CD8-positive, alpha-beta memory T cell (primary cell): ENCODE results near the gene TBC1D22A. TPM values are rescaled to one million over a fixed set of nuclear protein-coding genes. Genes with fewer than 3 reads are reported as not detected.
A peak's percentile ranks its signal among the peaks of the same experiment; 100 is the strongest.

Experiments used
- CTCF ChIA-PET: fragments of 350-600 bp; sonication (Branson Sonifier 250); formaldehyde crosslinking; loops from one replicate; lab custom pipeline; 2021; ENCODE audit warnings: antibody characterized with exemption; lab: Charles Lee
- POLR2A ChIA-PET: fragments of 350-600 bp; sonication (Branson Sonifier 250); formaldehyde crosslinking; loops from one replicate; lab custom pipeline; 2021; ENCODE audit warnings: antibody characterized with exemption; lab: Charles Lee
- DNase-seq, 5 donors: peaks; one replicate each; pipeline versions ENCODE4 v3.0.0 to v3.0.0-alpha.2; 2020 to 2022; ENCODE audit warnings: mixed read lengths in 1 of 5
- H3K27ac ChIP-seq: one replicate; pipeline ENCODE4 v1.7.0; 2013; ENCODE audit warnings: low read depth, mild to moderate bottlenecking, low read length, moderate library complexity
- H3K27me3 ChIP-seq: 2 replicates; pipeline ENCODE4 v1.7.0; 2013; ENCODE audit warnings: low read length, mild to moderate bottlenecking; ENCODE audit not compliant: insufficient read depth, poor library complexity, severe bottlenecking
- H3K36me3 ChIP-seq: 2 replicates; pipeline ENCODE4 v1.7.0; 2013; ENCODE audit warnings: mild to moderate bottlenecking, low read length, moderate library complexity; ENCODE audit not compliant: insufficient read depth
- H3K4me1 ChIP-seq: 2 replicates; pipeline ENCODE4 v1.7.0; 2013; ENCODE audit warnings: mild to moderate bottlenecking, low read length, moderate library complexity; ENCODE audit not compliant: insufficient read depth
- H3K4me3 ChIP-seq: 2 replicates; pipeline ENCODE4 v1.7.0; 2013; ENCODE audit warnings: mild to moderate bottlenecking, low read length
- H3K9me3 ChIP-seq: 2 replicates; pipeline ENCODE4 v1.7.0; 2013; ENCODE audit warnings: mild to moderate bottlenecking, low read length
- H3K27ac Mint-ChIP-seq, 8 donors: one replicate each; pipeline ENCODE4 v1.8.0; 2020 to 2021; ENCODE audit warnings: mixed read lengths in 8 of 8, mild to moderate bottlenecking in 6 of 8, inconsistent platforms in 3 of 8, moderate library complexity in 3 of 8
- H3K27me3 Mint-ChIP-seq, 2 donors: one replicate each; pipeline ENCODE4 v1.8.0; 2020 to 2021; ENCODE audit warnings: mixed read lengths in 2 of 2, mild to moderate bottlenecking in 1 of 2, moderate library complexity in 1 of 2
- H3K36me3 Mint-ChIP-seq, 3 donors: one replicate each; pipeline ENCODE4 v1.8.0; 2020 to 2021; ENCODE audit warnings: mixed read lengths in 3 of 3, inconsistent platforms in 1 of 3, mild to moderate bottlenecking in 1 of 3
- H3K4me1 Mint-ChIP-seq, 3 donors: one replicate each; pipeline ENCODE4 v1.8.0; 2020 to 2021; ENCODE audit warnings: mixed read lengths in 3 of 3, inconsistent platforms in 1 of 3, mild to moderate bottlenecking in 1 of 3
- H3K4me3 Mint-ChIP-seq, 7 donors: one replicate each; pipeline ENCODE4 v1.8.0; 2020 to 2021; ENCODE audit warnings: mixed read lengths in 7 of 7, mild to moderate bottlenecking in 6 of 7, moderate library complexity in 4 of 7, inconsistent platforms in 2 of 7
- H3K9me3 Mint-ChIP-seq, 5 donors: one replicate each; pipeline ENCODE4 v1.8.0; 2020 to 2022; ENCODE audit warnings: mixed read lengths in 5 of 5, mild to moderate bottlenecking in 3 of 5, moderate library complexity in 2 of 5, inconsistent platforms in 1 of 5
- polyA plus RNA-seq: library from polyadenylated mRNA; unstranded; fragments of 300-500 nt; fragmentation: Illumina TruSeq; gene quantifications from one replicate; pipeline ENCODE4 v1.2.3, GENCODE V29; 2021
- total RNA-seq, 2 experiments: library from RNA; stranded (reverse); gene quantifications; one replicate each; pipeline ENCODE4 v1.2.3, GENCODE V29; 2021

TBC1D22A gene
- total and polyA plus RNA-seq, 3 experiments from 2014 or later = 26.6 to 34.8 (median 34.0) TPM

DNA sequence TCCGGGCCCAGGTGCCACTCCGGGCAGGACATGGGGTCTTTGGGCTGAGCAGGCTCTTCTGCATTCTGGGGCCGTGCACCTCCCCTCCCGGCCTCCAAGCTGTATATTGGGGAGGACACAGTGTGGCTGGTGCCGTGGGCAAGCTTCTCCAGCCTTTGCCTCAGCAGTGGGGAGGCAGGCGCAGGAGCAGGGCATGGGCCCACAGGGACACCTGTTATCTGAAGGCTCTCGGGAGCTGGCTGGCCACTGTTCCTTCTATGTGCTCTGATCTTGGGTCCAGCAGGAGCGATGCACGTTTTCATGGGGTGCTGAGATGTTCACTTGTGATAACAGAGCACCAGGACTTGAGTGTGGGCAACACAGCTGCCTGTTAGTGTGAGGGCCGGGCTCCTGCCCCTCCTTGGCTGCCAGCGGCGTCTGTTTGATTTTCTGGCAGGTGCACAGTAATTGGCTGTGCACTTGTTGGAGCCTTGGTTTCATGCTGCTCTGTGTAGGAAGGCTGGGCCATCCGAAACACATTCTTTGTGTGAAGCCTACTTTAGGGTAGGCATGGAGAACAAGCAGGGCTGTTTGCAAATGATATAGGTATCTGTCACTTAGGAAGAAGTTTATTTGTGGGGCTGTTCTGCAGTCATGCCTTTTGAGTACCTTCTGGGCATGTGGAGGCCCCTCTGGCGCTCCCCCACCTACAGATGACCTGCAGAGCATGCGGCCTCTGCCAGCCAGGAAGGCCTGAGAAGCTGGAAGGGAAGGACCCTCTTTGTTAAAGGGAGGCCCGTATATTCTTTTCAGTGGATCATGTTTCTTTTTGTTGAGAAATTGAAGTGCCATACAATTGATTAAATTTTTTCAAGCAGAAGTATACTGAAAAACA lies 201.5 kb downstream of the TBC1D22A start:
- ChIA-PET POLR2A (no interaction called here), CTCF (no interaction called here)
- H3K4me1 Mint-ChIP-seq = peaks cover 23 to 65% (median 44%) of the 10 kb centered on the region in 3 donors
- Histone ChIP-seq H3K4me3 (no peak overlapping the region), H3K27me3 (no peaks in the 10 kb centered on the region), H3K36me3 (no peaks in the 10 kb centered on the region), H3K9me3 (no peaks in the 10 kb centered on the region), H3K4me1 (no peaks in the 10 kb centered on the region), H3K27ac (no peak overlapping the region)
- DNase-seq = no peak
- H3K4me3 Mint-ChIP-seq = peak overlapping the region in 1 of 7 donors; percentile 44
- peaks cover 0 to 24% (median 5%) of the 10 kb centered on the region in 3 donors for H3K36me3 Mint-ChIP-seq
- no peaks in the 10 kb centered on the region for H3K27me3 Mint-ChIP-seq
- no peaks in the 10 kb centered on the region for H3K9me3 Mint-ChIP-seq
- H3K27ac Mint-ChIP-seq = peak overlapping the region in 3 of 8 donors; percentile 17 to 72 (median 27)

DNA sequence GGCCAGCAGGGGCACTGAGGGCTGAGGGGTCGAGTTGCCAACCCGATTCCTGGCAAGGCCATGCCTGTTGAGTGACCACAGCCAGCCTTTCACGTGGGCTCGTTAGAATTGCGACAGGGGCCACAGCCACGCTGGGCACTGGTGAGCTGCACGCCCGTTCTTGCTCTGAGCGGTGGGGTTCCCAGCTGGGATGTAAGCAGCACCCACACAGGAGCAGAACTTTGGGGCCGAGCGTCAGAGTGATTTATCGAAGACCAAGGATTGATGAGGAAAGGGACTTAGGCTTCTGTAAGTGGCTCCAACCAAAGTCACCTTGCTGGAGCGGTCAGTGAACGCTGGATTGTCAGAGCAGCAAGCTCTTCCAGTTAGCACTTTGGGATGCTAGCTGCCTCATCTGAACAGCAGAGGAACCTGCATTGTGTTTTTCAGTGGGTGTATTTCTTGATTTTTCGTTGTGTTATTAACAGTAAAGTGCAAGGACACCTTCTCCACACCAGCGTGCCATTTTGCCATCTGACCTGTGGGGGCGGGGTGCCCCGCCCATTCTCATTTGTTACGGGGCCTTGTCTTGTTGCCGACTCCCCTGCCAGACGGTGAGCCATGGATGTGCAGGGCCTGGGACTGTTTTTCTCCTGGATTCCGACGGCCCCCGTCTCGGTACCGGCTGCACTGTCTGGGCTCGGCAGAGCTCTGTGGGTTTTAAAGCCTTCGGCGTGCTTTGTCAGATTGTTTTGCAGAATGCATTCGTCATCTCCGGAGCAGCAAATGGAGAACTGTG lies 202.5 kb downstream of the TBC1D22A start:
- H3K36me3 ChIP-seq = no peaks in the 10 kb centered on the region
- peaks cover 28 to 71% (median 55%) of the 10 kb centered on the region in 3 donors for H3K4me1 Mint-ChIP-seq
- H3K27me3 ChIP-seq = no peaks in the 10 kb centered on the region
- peaks cover 0 to 22% (median 5%) of the 10 kb centered on the region in 3 donors for H3K36me3 Mint-ChIP-seq
- ChIA-PET POLR2A (no interaction called here), CTCF (no interaction called here)
- H3K9me3 Mint-ChIP-seq = no peaks in the 10 kb centered on the region
- no peak overlapping the region for H3K27ac ChIP-seq
- no peaks in the 10 kb centered on the region for H3K4me1 ChIP-seq
- no peaks in the 10 kb centered on the region for H3K27me3 Mint-ChIP-seq
- no peak overlapping the region for H3K4me3 ChIP-seq
- peak overlapping the region in 1 of 8 donors; percentile 21 for H3K27ac Mint-ChIP-seq
- DNase-seq = no peak
- no peak overlapping the region for H3K4me3 Mint-ChIP-seq
- H3K9me3 ChIP-seq = no peaks in the 10 kb centered on the region

DNA sequence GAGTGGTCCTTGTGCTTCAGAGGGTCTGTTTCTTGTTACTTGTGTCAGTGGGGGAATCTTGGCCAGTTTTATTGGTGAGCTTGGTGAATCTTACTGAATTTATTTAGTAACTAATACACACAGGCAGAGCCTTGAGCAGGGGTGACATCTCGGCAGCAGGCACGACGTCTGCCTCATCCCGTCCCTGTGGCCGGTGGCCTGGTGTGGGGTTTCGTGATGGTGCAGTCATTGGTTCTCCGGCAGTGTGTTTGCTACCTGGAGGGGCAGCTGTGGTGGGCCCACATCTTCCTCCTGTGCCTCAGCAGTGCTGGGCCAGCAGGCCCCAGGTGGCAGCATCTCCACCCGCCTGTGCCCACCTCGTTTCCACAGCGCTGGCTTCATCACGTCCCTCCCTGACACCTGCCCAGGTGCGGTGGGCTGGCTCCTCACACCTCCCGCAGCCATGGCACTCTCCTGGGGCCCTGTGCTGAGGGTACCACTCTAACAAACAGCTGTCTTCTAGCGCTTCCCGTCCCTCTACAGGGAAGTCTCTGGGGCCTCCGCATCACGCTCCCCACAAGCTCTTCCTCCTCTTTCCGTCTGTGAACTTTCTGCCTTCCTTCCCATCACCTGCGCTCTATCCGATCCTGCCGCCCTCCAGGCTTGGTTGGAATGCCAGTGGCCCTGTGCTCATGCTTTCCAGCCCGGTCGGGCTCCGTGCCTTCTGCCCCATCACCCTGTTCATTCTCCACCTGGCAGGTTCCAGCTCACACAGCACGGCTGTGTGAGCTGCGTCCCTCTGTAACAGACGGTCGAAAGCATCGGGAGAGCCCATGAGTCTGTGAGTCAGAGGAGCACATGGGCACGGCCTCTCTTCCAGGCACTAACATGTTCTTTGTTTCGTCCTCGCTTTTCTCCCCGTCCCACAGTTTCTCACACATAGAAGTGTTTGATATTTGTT lies 203.4 kb downstream of the TBC1D22A start:
- Mint-ChIP-seq H3K4me3 (no peak overlapping the region), H3K27me3 (no peaks in the 10 kb centered on the region), H3K27ac (no peak overlapping the region), H3K9me3 (no peaks in the 10 kb centered on the region), H3K36me3 (peaks cover 0 to 22% (median 9%) of the 10 kb centered on the region in 3 donors), H3K4me1 (peaks cover 33 to 77% (median 63%) of the 10 kb centered on the region in 3 donors)
- Histone ChIP-seq H3K36me3 (no peaks in the 10 kb centered on the region), H3K4me3 (no peak overlapping the region), H3K9me3 (no peaks in the 10 kb centered on the region), H3K27me3 (no peaks in the 10 kb centered on the region), H3K27ac (no peak overlapping the region), H3K4me1 (no peaks in the 10 kb centered on the region)
- ChIA-PET CTCF (no interaction called here), POLR2A (no interaction called here)
- DNase-seq = no peak

DNA sequence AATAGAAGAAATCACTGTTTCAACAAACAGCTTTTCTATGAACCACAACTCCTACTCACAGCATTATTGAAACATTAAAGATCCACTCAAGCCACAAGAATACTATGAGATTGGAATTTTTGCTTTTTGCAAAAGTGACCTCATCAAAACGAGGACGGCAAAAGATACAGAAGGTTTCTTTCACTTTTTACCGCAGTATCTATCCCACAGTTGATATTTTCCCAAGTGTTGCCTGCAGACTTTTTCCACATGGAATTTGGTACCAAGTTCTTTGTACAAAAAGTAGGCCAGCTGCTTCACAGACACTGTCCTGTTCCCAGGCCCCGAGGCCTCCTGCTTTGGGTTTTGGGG lies 204.0 kb downstream of the TBC1D22A start:
- DNase-seq = no peak
- no peaks in the 10 kb centered on the region for H3K9me3 Mint-ChIP-seq
- Histone ChIP-seq H3K27me3 (no peaks in the 10 kb centered on the region), H3K27ac (no peak overlapping the region), H3K4me3 (no peak overlapping the region), H3K4me1 (no peaks in the 10 kb centered on the region), H3K36me3 (no peaks in the 10 kb centered on the region), H3K9me3 (no peaks in the 10 kb centered on the region)
- ChIA-PET CTCF (no interaction called here), POLR2A (interaction anchor here (0.6 kb wide), 1 partner anchor 52 kb away, joined by 3 read pairs; no protein-coding TSS in a partner anchor)
- no peak overlapping the region for H3K27ac Mint-ChIP-seq
- peaks cover 0 to 17% (median 9%) of the 10 kb centered on the region in 3 donors for H3K36me3 Mint-ChIP-seq
- no peak overlapping the region for H3K4me3 Mint-ChIP-seq
- no peaks in the 10 kb centered on the region for H3K27me3 Mint-ChIP-seq
- H3K4me1 Mint-ChIP-seq = peaks cover 34 to 71% (median 65%) of the 10 kb centered on the region in 3 donors

DNA sequence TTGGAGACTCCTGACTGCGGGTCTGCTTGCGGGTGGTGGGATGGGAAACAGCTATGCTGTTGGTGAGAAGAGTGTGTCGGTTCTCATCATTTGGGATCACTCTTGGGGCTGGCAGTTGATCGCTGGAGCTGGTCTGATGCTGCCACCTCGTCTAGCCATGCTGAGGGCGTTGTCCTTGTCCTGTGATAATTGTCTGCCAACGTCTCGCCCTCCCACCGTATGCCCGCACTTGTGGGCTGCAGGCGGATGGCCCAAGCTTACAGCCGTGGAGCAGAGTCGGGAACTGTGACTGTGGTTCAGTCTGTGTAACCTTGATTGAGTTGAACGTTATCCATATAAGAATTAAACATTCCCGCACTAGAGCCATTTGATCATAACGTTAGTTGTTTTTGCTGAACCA lies 204.4 kb downstream of the TBC1D22A start:
- Histone ChIP-seq H3K36me3 (no peaks in the 10 kb centered on the region), H3K4me3 (no peak overlapping the region), H3K27me3 (no peaks in the 10 kb centered on the region), H3K9me3 (no peaks in the 10 kb centered on the region), H3K27ac (no peak overlapping the region), H3K4me1 (no peaks in the 10 kb centered on the region)
- Mint-ChIP-seq H3K4me1 (peaks cover 32 to 71% (median 65%) of the 10 kb centered on the region in 3 donors), H3K27ac (no peak overlapping the region), H3K4me3 (no peak overlapping the region), H3K9me3 (no peaks in the 10 kb centered on the region), H3K27me3 (no peaks in the 10 kb centered on the region), H3K36me3 (peaks cover 0 to 16% (median 9%) of the 10 kb centered on the region in 3 donors)
- ChIA-PET CTCF (interaction anchor here (1.2 kb wide), 1 partner anchor 19 kb away, joined by 3 read pairs; no protein-coding TSS in a partner anchor), POLR2A (interaction anchor here (0.6 kb wide), 1 partner anchor 52 kb away, joined by 3 read pairs; no protein-coding TSS in a partner anchor)
- DNase-seq = no peak

DNA sequence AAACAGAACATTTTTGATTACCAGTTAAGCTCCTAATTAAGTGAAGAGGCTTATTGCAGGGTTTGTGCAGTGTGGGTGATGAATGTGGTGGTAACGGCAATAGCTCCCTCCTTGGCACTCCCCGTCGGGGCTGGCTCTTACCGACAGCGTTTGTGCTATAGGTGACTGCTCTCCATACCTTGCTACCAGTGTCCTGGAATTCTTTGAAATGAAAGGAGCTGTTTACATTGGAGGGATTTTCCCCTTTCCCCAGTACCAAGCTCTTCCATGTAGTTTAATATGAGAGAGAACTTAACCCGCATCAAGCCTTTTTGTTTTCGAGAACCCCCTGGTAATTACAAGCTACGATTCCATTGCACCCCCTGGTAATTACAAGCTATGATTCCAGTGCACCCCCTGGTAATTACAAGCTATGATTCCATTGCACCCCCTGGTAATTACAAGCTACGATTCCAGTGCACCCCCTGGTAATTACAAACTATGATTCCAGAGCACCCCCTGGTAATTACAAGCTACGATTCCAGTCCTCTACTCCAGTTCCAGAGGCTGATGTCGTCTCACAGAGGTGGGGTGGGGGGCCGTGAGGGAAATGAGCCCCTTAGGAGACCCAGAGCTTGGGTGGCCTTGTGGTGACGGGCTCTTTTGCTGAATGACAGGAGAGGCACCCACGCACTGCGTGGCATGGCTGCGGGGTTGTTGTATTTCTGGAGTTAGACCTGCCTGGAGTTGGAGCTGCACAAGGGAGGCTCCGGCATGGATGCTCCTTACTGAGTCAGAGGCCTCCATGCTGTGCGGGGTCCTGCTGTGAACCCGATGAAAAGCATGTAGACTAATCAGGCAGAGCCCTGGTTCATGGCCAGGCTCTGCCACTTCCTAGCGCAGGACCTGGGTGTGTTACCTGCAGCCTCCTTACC lies 205.3 kb downstream of the TBC1D22A start:
- Mint-ChIP-seq H3K4me1 (peaks cover 30 to 64% (median 60%) of the 10 kb centered on the region in 3 donors), H3K27ac (no peak overlapping the region), H3K9me3 (no peaks in the 10 kb centered on the region), H3K4me3 (no peak overlapping the region), H3K36me3 (peaks cover 0 to 18% (median 7%) of the 10 kb centered on the region in 3 donors), H3K27me3 (no peaks in the 10 kb centered on the region)
- Histone ChIP-seq H3K9me3 (no peaks in the 10 kb centered on the region), H3K27me3 (no peaks in the 10 kb centered on the region), H3K4me3 (no peak overlapping the region), H3K27ac (no peak overlapping the region), H3K4me1 (no peaks in the 10 kb centered on the region), H3K36me3 (no peaks in the 10 kb centered on the region)
- ChIA-PET POLR2A (no interaction called here), CTCF (interaction anchor here (0.8 to 1.2 kb wide), 2 partner anchors 13 to 20 kb away, joined by 3 read pairs; no protein-coding TSS in a partner anchor)
- DNase-seq = peak in 1 of 5 donors; percentile 36

DNA sequence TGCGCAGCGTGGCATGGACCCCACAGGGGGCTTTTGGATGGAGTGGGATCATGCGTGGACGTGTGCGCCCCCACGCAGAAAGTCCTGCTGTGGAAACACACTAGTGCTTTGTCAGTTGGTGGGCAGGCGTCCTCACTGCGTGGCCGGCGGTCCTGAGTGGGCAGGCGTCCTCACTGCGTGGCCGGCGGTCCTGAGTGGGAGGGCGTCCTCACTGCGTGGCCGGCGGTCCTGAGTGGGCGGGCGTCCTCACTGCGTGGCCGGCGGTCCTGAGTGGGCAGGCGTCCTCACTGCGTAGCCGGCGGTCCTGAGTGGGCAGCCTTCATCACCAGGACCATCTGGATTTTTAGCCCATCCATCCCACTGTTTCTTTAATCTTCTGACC lies 205.9 kb downstream of the TBC1D22A start:
- Mint-ChIP-seq H3K9me3 (no peaks in the 10 kb centered on the region), H3K27ac (no peak overlapping the region)

More for the DNA sequence above, 205.9 kb downstream of the TBC1D22A start:
- H3K4me1 ChIP-seq = no peaks in the 10 kb centered on the region
- POLR2A ChIA-PET = no interaction called here
- no peak overlapping the region for H3K4me3 ChIP-seq
- no peaks in the 10 kb centered on the region for H3K9me3 ChIP-seq
- DNase-seq = peak in 1 of 5 donors; percentile 41
- Mint-ChIP-seq H3K36me3 (peaks cover 0 to 18% (median 7%) of the 10 kb centered on the region in 3 donors), H3K4me3 (no peak overlapping the region), H3K4me1 (peaks cover 30 to 61% (median 60%) of the 10 kb centered on the region in 3 donors), H3K27me3 (no peaks in the 10 kb centered on the region)
- no peaks in the 10 kb centered on the region for H3K36me3 ChIP-seq
- H3K27me3 ChIP-seq = no peaks in the 10 kb centered on the region
- CTCF ChIA-PET = interaction anchor here (0.8 kb wide), 1 partner anchor 14 kb away, joined by 3 read pairs; no protein-coding TSS in a partner anchor
- no peak overlapping the region for H3K27ac ChIP-seq
